Gastroesophageal sphincter (tissue), 4 donors: ENCODE results near the gene METAP1D. TPM values are rescaled to one million over a fixed set of nuclear protein-coding genes. Genes with fewer than 3 reads are reported as not detected.

Source experiments
- ATAC-seq: fragments of 150-250 bp; one replicate; pipeline ENCODE4 v1.9.1; 2016; ENCODE audit warnings: mild to moderate bottlenecking, moderate library complexity
- H3K27ac ChIP-seq, 4 donors: fragments of 200-600 bp; sonication (generic) in 3 of 4; 1 replicate in 3 of 4; 2 replicates in 1 of 4; pipeline ENCODE4 v1.5.1; 2016 to 2019
- H3K27me3 ChIP-seq: fragments of 200-600 bp; sonication (generic); one replicate; pipeline ENCODE4 v1.5.1; 2019
- H3K36me3 ChIP-seq, 2 donors: fragments of 200-600 bp; sonication (generic); one replicate each; pipeline ENCODE4 v1.5.1; 2019; ENCODE audit warnings: control low read depth in 1 of 2
- H3K4me1 ChIP-seq, 3 donors: fragments of 200-600 bp; sonication (generic); 1 replicate in 2 of 3; 2 replicates in 1 of 3; pipeline ENCODE4 v1.5.1; 2016 to 2019; ENCODE audit warnings: control low read depth in 2 of 3
- H3K4me3 ChIP-seq, 2 donors: fragments of 200-600 bp; sonication (generic); one replicate each; pipeline ENCODE4 v1.5.1; 2019; ENCODE audit warnings: mild to moderate bottlenecking in 1 of 2, moderate library complexity in 1 of 2
- H3K9me3 ChIP-seq, 3 donors: fragments of 200-600 bp; sonication (generic); one replicate each; pipeline ENCODE4 v1.5.1; 2017 to 2019; ENCODE audit warnings: control low read depth in 2 of 3
- CTCF ChIP-seq, 4 experiments: fragments of 200-600 bp in 2 of 4; fragments of 450-650 bp in 2 of 4; sonication (generic) in 1 of 4; IDR thresholded peaks; one replicate each; pipeline ENCODE4 v1.5.1; 2017 to 2019; ENCODE audit warnings: antibody characterized with exemption in 4 of 4, mild to moderate bottlenecking in 2 of 4, moderate library complexity in 2 of 4
- EP300 ChIP-seq: sonication (generic); formaldehyde crosslinking; IDR thresholded peaks from one replicate; pipeline ENCODE4 v1.6.1; 2017; ENCODE audit warnings: antibody characterized with exemption, mild to moderate bottlenecking
- POLR2A ChIP-seq, 2 donors: fragments of 450-650 bp; IDR thresholded peaks; one replicate each; pipeline ENCODE4 v1.6.1; 2017; ENCODE audit warnings: antibody characterized with exemption in 2 of 2, mild to moderate bottlenecking in 2 of 2, moderate library complexity in 1 of 2
- POLR2AphosphoS5 ChIP-seq: sonication (generic); formaldehyde crosslinking; IDR thresholded peaks from one replicate; pipeline ENCODE4 v1.6.1; 2017; ENCODE audit warnings: antibody characterized with exemption
- WGBS, 2 donors: methylation state at CpG; one replicate each; pipeline ENCODE4 v1.1.5; 2018; ENCODE audit warnings: low coverage in 1 of 2; 5-methylcytosine and 5-hydroxymethylcytosine counted together
- total RNA-seq, 4 donors: library from RNA; depleted of rRNA; stranded (reverse); fragments of >200 nt; gene quantifications; one replicate each; pipeline ENCODE4 v1.1.0, GENCODE V29; 2016

Gene METAP1D
- total RNA-seq, 4 donors from 2014 or later: 1.8 to 9.2 (median 4.2) TPM

DNA sequence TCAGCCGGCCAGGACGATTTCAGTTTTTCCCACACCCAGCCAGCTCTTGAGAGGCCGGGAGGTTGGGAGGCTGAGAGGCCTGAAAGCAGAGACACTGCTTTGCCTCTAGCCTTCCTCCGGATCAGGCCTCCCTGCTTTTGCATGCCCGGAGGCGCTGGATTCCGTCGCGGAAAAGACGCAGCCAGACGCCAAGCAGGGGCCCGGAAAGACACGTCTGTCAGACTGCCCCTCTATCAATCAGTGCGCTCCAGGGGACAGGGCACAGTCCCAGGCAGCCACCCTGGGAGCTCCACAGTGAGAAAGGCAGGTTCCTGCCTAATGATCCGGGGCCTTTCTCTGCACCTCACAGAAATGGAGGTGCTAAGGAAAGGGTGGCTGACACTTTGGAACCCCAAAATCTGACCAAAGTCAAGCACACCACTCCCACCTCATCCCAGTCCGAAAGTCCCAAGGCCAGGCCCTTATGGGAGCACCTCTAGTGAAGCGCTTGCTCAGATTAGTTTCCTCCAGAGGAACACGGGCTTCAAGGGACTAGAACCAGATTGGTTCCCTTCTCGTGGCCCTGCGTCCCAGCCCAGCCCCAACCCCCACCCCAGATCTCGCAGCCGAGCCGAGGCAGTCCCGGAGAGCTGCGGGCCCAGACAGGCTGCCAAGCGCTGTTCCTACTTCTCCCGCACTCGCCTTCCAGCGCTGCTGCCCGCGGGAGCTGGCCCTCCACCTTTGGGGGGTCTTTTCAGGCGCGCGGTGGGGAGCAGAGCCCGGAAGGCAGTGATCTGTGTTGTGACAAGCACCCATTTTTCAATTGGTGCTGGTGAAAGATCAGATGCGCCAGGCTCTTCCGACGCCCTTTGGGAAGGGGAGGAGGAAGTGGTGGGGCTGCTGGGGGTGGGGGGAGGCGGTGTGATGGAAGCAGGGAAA is 90.5 kb downstream of the METAP1D start:
- 20% methylated on average over 1 of the region's 39 CpGs; no CpG with 5 or more reads in 1 of the 2 donors for WGBS, 2 donors
- Histone ChIP-seq H3K4me3 (peak overlapping the region in 1 of 2 donors; percentile 10), H3K27me3 (peaks cover 100% of the 10 kb centered on the region), H3K27ac (peak overlapping the region in 1 of 4 donors; percentile 9), H3K4me1 (peaks cover 0 to 58% (median 32%) of the 10 kb centered on the region in 3 donors), H3K9me3 (no peaks in the 10 kb centered on the region), H3K36me3 (no peaks in the 10 kb centered on the region)
- TF ChIP-seq CTCF (IDR thresholded peaks at IDR 0.05) (no peak), EP300 (no peak), POLR2A (IDR thresholded peaks at IDR 0.05) (no peak), POLR2AphosphoS5 (no peak)
- ATAC-seq: no peak

GRCh38 chr2:172091000-172091641 is 91.4 kb downstream of the METAP1D start:
- H3K27me3 ChIP-seq: peaks cover 100% of the 10 kb centered on the region
- TF ChIP-seq CTCF (IDR thresholded peaks at IDR 0.05): no peak
- TF ChIP-seq EP300: no peak
- no peak for TF ChIP-seq POLR2AphosphoS5
- no peak for TF ChIP-seq POLR2A (IDR thresholded peaks at IDR 0.05)
- no peak for ATAC-seq
- WGBS, 2 donors: 8 to 15% methylated on average over 5 to 13 of the region's 13 CpGs
- no peaks in the 10 kb centered on the region for H3K36me3 ChIP-seq
- H3K9me3 ChIP-seq: no peaks in the 10 kb centered on the region
- peaks cover 0 to 58% (median 35%) of the 10 kb centered on the region in 3 donors for H3K4me1 ChIP-seq
- no peak overlapping the region for H3K27ac ChIP-seq
- no peak overlapping the region for H3K4me3 ChIP-seq

DNA sequence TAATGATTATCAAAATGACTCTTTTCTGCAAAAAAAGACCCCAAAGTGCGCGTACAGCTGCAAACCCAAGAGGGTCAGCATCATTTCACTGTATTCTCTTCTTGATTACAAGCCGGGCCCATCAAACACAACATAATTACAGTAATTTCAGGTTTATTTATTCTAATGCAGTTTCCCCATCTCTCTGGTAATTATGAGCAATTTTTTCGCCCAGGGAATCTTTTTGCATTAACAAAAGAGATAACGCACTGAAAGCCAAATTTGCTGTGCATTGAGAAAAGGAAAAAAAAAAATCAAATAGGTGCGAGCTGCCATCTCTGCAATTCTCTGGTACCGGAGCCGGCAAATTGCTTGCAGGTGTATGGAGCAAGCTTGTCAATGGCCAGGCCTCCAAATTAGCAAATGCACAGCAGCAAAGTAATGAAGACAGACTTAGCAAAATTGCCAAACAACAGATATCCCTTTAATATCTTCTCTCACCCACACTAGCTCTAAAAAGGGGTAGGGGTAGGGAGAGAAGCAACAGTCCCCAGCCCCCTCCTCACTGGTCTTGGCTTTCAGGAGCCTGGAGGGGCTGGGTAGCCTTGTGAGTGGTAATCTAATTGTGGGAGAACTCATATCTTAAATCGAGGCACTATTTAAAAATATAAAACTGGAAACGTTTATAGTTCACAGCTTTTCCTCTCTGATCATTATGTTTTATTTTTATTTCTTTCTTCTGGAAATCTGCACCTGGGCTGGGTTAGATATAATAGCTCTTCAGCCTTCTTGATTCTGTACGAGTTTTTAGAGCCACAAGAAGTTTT is 92.2 kb downstream of the METAP1D start:
- TF ChIP-seq CTCF (IDR thresholded peaks at IDR 0.05) (no peak), EP300 (no peak), POLR2AphosphoS5 (no peak), POLR2A (IDR thresholded peaks at IDR 0.05) (no peak)
- Histone ChIP-seq H3K4me1 (peaks cover 0 to 58% (median 35%) of the 10 kb centered on the region in 3 donors), H3K4me3 (no peak overlapping the region), H3K9me3 (no peaks in the 10 kb centered on the region), H3K27me3 (peaks cover 100% of the 10 kb centered on the region), H3K27ac (no peak overlapping the region), H3K36me3 (no peaks in the 10 kb centered on the region)
- WGBS, 2 donors: 18 to 26% methylated on average over 8 to 11 of the region's 11 CpGs
- no peak for ATAC-seq

GRCh38 chr2:172092716-172093415 is 93.1 kb downstream of the METAP1D start:
- Histone ChIP-seq H3K27me3 (peaks cover 100% of the 10 kb centered on the region), H3K36me3 (no peaks in the 10 kb centered on the region), H3K9me3 (no peaks in the 10 kb centered on the region)

More at GRCh38 chr2:172092716-172093415, 93.1 kb downstream of the METAP1D start:
- Histone ChIP-seq H3K4me3 (no peak overlapping the region), H3K27ac (no peak overlapping the region), H3K4me1 (peaks cover 0 to 60% (median 38%) of the 10 kb centered on the region in 3 donors)
- ATAC-seq: no peak
- 7 to 18% methylated on average over 11 to 18 of the region's 19 CpGs for WGBS, 2 donors
- no peak for TF ChIP-seq CTCF (IDR thresholded peaks at IDR 0.05)
- no peak for TF ChIP-seq POLR2AphosphoS5
- TF ChIP-seq EP300: no peak
- TF ChIP-seq POLR2A (IDR thresholded peaks at IDR 0.05): no peak
